ENCODE measurements around the gene HMOX2. TPM values are rescaled to one million over a fixed set of nuclear protein-coding genes. Genes with fewer than 3 reads are reported as not detected.
A peak's percentile ranks its signal among the peaks of the same experiment; 100 is the strongest.

The HMOX2 gene
- total and polyA plus RNA-seq, 12 donors = 58.4 to 251 (median 85.3) TPM

DNA sequence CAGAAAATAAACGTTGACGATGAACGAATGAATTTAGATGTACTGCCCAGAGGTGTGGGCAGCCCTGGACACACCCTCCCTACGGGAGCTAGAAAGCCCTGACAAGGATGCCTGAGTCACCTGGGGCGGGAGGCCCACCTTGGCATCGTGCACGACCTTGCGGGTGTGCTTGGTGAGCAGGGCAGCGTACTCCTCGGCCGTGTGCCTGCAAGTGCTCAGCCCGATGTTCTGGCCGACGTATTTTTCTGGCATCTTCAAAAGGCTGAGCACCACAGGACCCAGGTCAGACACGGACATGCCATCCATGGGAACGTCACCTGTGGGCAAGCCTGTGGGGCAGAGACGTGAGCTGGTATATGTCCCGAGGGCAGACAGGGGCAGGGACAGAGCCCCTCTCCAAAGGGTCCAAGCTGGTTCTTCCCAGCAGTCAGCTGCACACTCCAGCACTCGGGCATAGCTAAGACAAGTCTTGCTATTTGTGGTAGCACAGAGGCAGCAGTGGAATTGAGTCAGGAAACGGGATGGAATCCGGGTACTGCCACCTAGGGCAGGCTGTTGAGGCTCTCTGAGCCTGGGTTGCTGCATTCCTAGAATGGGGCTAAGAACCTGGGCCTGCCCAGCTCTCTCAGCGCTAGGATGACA is 12.6 kb upstream of the HMOX2 start:
- 75 to 76% methylated on average over 22 of the region's 22 CpGs for WGBS, 2 donors
- no peaks in the 10 kb centered on the region for H3K27me3 ChIP-seq
- intact Hi-C loops (cut with DNase I) = no loop called here
- no peak for DNase-seq
- peak in 1 of 8 donors; percentile 1 for ATAC-seq
- H3K4me3 ChIP-seq = no peak overlapping the region
- peaks cover 0 to 30% (median 10%) of the 10 kb centered on the region in 9 donors for H3K4me1 ChIP-seq
- H3K27ac ChIP-seq = peak overlapping the region in 3 of 10 donors; percentile 6 to 53 (median 52)
- peaks cover 0 to 95% (median 4%) of the 10 kb centered on the region in 9 donors for H3K36me3 ChIP-seq
- no peak for TF ChIP-seq CTCF (IDR thresholded peaks at IDR 0.05)
- no peaks in the 10 kb centered on the region for H3K9me3 ChIP-seq

- H3K4me1 ChIP-seq = peaks cover 0 to 23% (median 10%) of the 10 kb centered on the region in 9 donors
- no peak for TF ChIP-seq CTCF (IDR thresholded peaks at IDR 0.05)
- peak overlapping the region; percentile 67 to 90 (median 84) for H3K27ac ChIP-seq
- peak overlapping the region in 1 of 10 donors; percentile 18 for H3K4me3 ChIP-seq
- DNase-seq (peak; percentile 79 to 82), ATAC-seq (peak; percentile 68 to 94 (median 86))
- 47 to 64% methylated on average over 32 of the region's 32 CpGs for WGBS, 2 donors
- peaks cover 0 to 94% (median 10%) of the 10 kb centered on the region in 9 donors for H3K36me3 ChIP-seq
- H3K27me3 ChIP-seq = no peaks in the 10 kb centered on the region
- intact Hi-C loops (cut with DNase I) = no loop called here
- no peaks in the 10 kb centered on the region for H3K9me3 ChIP-seq
These were observed 10.0 kb upstream of the HMOX2 start for GRCh38 chr16:4465977-4466779.

DNA sequence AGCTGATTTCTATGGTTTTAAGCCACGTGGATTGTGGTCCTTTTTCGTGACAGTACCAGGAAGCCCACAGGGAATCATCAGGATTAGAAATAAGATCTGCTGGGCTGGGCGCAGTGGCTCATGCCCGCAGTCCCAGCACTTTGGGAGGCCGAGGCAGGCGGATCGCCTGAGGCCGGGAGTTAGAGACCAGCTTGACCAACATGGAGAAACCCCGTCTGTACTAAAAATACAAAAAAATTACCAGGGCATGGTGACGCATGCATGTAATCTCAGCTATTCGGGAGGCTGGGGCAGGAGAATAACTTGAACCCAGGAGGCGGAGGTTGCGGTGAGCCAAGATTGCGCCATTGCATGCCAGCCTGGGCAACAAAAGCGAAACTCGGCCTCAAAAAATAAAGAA is 8.3 kb upstream of the HMOX2 start:
- intact Hi-C loops (cut with DNase I) = no loop called here
- no peak for TF ChIP-seq CTCF (IDR thresholded peaks at IDR 0.05)
- Histone ChIP-seq H3K4me3 (no peak overlapping the region), H3K36me3 (peaks cover 0 to 78% (median 10%) of the 10 kb centered on the region in 9 donors), H3K27me3 (no peaks in the 10 kb centered on the region), H3K4me1 (peaks cover 0 to 23% (median 10%) of the 10 kb centered on the region in 9 donors), H3K9me3 (no peaks in the 10 kb centered on the region), H3K27ac (no peak overlapping the region)
- ATAC-seq (no peak), DNase-seq (no peak)
- 95 to 97% methylated on average over 16 of the region's 16 CpGs for WGBS, 2 donors

- no peak for TF ChIP-seq CTCF (IDR thresholded peaks at IDR 0.05)
- WGBS, 2 donors = 91 to 94% methylated on average over 10 of the region's 10 CpGs
- intact Hi-C loops (cut with DNase I) = no loop called here
- Histone ChIP-seq H3K36me3 (peaks cover 0 to 68% (median 10%) of the 10 kb centered on the region in 9 donors), H3K4me1 (peaks cover 0 to 22% (median 6%) of the 10 kb centered on the region in 9 donors), H3K27me3 (no peaks in the 10 kb centered on the region), H3K27ac (no peak overlapping the region), H3K4me3 (no peak overlapping the region), H3K9me3 (no peaks in the 10 kb centered on the region)
- ATAC-seq (no peak), DNase-seq (no peak)
These were observed 7.2 kb upstream of the HMOX2 start for GRCh38 chr16:4468972-4469371.
